HCT116 (cell line): ENCODE results near the gene EML1. TPM values are rescaled to one million over a fixed set of nuclear protein-coding genes. Genes with fewer than 3 reads are reported as not detected.

Experiments used
- ATAC-seq: fragments of 200-7000 bp; cut with Tn5 transposase; 2 replicates; pipeline ENCODE4 v1.9.1; 2020; ENCODE audit warnings: mild to moderate bottlenecking, moderate library complexity
- BruUV-seq: library from RNA; stranded (reverse); fragments of 400-500 nt; replicated peaks from 2 replicates; lab custom pipeline; 2021; lab: Mats Ljungman, UMichigan
- CTCF ChIA-PET: fragments of 300-600 bp; sonication (Branson Sonifier 250); formaldehyde crosslinking; loops from one replicate; lab custom pipeline; 2021; ENCODE audit warnings: antibody characterized with exemption; lab: Charles Lee
- POLR2A ChIA-PET: fragments of 300-600, 350-600 bp; sonication (Branson Sonifier 250); formaldehyde crosslinking; loops from one replicate; lab custom pipeline; 2021; ENCODE audit warnings: antibody characterized with exemption; lab: Charles Lee
- RAD21 ChIA-PET, 2 experiments: fragments of 300-600 bp; sonication (Branson Sonifier 250); formaldehyde crosslinking; loops; one replicate each; lab custom pipeline; 2023; ENCODE audit warnings: low total read pairs in 2 of 2; ENCODE audit not compliant: uncharacterized antibody in 2 of 2, unreplicated experiment in 2 of 2, low non-redundant PET in 1 of 2; lab: Charles Lee
- DNase-seq: peaks from one replicate; pipeline ENCODE4 v3.0.0-alpha.2; 2010; ENCODE audit warnings: low read depth, low spot score
- H2AFZ ChIP-seq: fragments of 200-600 bp; shearing (Covaris generic), sonication (generic); 2 replicates; pipeline ENCODE4 v1.6.1; 2017; ENCODE audit warnings: low read depth, mixed run types, mixed read lengths, antibody characterized with exemption, low read length; ENCODE audit not compliant: poor library complexity, severe bottlenecking
- H3K27ac ChIP-seq: 2 replicates; pipeline ENCODE4 v1.5.1; 2012; ENCODE audit warnings: low read depth, low read length
- H3K27me3 ChIP-seq: fragments of 200-600 bp; sonication (generic); 2 replicates; pipeline ENCODE4 v1.6.1; 2016; ENCODE audit warnings: mixed run types, low read length, mixed read lengths; ENCODE audit not compliant: insufficient read depth
- H3K36me3 ChIP-seq, 2 experiments: fragments of 200-500 bp in 1 of 2; fragments of 200-600 bp in 1 of 2; sonication (Bioruptor generic) in 1 of 2; sonication (generic) in 1 of 2; 2 replicates each; pipeline versions ENCODE4 v1.5.1 to v1.6.1; 2014 to 2016; ENCODE audit warnings: low read length in 2 of 2, inconsistent platforms in 1 of 2, mixed read lengths in 1 of 2, mixed run types in 1 of 2; ENCODE audit not compliant: insufficient read depth in 2 of 2, control insufficient read depth in 1 of 2
- H3K4me1 ChIP-seq, 2 experiments: fragments of 200-600 bp in 1 of 2; sonication (generic) in 1 of 2; 2 replicates each; pipeline versions ENCODE4 v1.5.1 to v1.6.1; 2012 to 2017; ENCODE audit warnings: low read length in 2 of 2, inconsistent platforms in 1 of 2, mild to moderate bottlenecking in 1 of 2, mixed read lengths in 1 of 2, mixed run types in 1 of 2, moderate library complexity in 1 of 2; ENCODE audit not compliant: insufficient read depth in 2 of 2, control insufficient read depth in 1 of 2
- H3K4me2 ChIP-seq: fragments of 200-600 bp; sonication (generic); 2 replicates; pipeline ENCODE4 v1.6.1; 2017; ENCODE audit warnings: mixed run types, low read length, mixed read lengths
- H3K4me3 ChIP-seq, 2 experiments: fragments of 200-600 bp in 1 of 2; sonication (generic) in 1 of 2; replicated peaks in 1 of 2; 2 replicates each; pipeline ENCODE4 v1.5.1; 2011 to 2016; ENCODE audit warnings: low read length in 2 of 2, control low read depth in 1 of 2, low read depth in 1 of 2, mild to moderate bottlenecking in 1 of 2, mixed read lengths in 1 of 2, mixed run types in 1 of 2
- H3K79me2 ChIP-seq: fragments of 200-600 bp; sonication (generic); 2 replicates; pipeline ENCODE4 v1.6.1; 2017; ENCODE audit warnings: mild to moderate bottlenecking, mixed run types, low read length, moderate library complexity, mixed read lengths; ENCODE audit not compliant: insufficient read depth
- H3K9ac ChIP-seq: fragments of 200-600 bp; sonication (generic); 2 replicates; pipeline ENCODE4 v1.6.1; 2016; ENCODE audit warnings: low read length, mixed read lengths
- H3K9me2 ChIP-seq: fragments of 200-600 bp; sonication (generic), shearing (Covaris generic); 2 replicates; pipeline ENCODE4 v1.6.1; 2017; ENCODE audit warnings: mixed run types, mild to moderate bottlenecking, moderate library complexity; ENCODE audit not compliant: insufficient read depth
- H3K9me3 ChIP-seq, 2 experiments: fragments of 200-500 bp in 1 of 2; fragments of 200-600 bp in 1 of 2; sonication (Bioruptor generic) in 1 of 2; sonication (generic) in 1 of 2; 2 replicates each; pipeline ENCODE4 v1.6.1; 2014 to 2017; ENCODE audit warnings: low read length in 2 of 2, mixed read lengths in 2 of 2, inconsistent platforms in 1 of 2, low read depth in 1 of 2, mild to moderate bottlenecking in 1 of 2, mixed run types in 1 of 2, moderate library complexity in 1 of 2; ENCODE audit not compliant: control insufficient read depth in 1 of 2, insufficient read depth in 1 of 2
- H4K20me1 ChIP-seq: fragments of 200-600 bp; sonication (generic), shearing (Covaris generic); 2 replicates; pipeline ENCODE4 v1.6.1; 2017; ENCODE audit warnings: mixed run types, mild to moderate bottlenecking, moderate library complexity; ENCODE audit not compliant: insufficient read depth
- CEBPB ChIP-seq: IDR thresholded peaks from 2 replicates; pipeline ENCODE4 v1.6.1; 2012; ENCODE audit warnings: low read depth
- CTCF ChIP-seq, 3 experiments: fragments of 200-600 bp in 1 of 3; sonication (generic) in 1 of 3; IDR thresholded peaks in 2 of 3; conservative IDR thresholded peaks in 1 of 3; 2 replicates each; pipeline ENCODE4 v1.5.1; 2012 to 2017; ENCODE audit warnings: low read depth in 2 of 3, low read length in 2 of 3, antibody characterized with exemption in 1 of 3, borderline replicate concordance in 1 of 3, control low read depth in 1 of 3, mild to moderate bottlenecking in 1 of 3, mixed read lengths in 1 of 3, mixed run types in 1 of 3, moderate library complexity in 1 of 3; ENCODE audit not compliant: insufficient read depth in 1 of 3
- ELF1 ChIP-seq: IDR thresholded peaks from 2 replicates; pipeline ENCODE4 v1.6.1; 2012; ENCODE audit warnings: low read depth, borderline replicate concordance
- EZH2 ChIP-seq: fragments of 200-600 bp; sonication (generic); IDR thresholded peaks from 2 replicates; pipeline ENCODE4 v1.6.1; 2017; ENCODE audit warnings: antibody characterized with exemption, mixed run types
- FOSL1 ChIP-seq: IDR thresholded peaks from 2 replicates; pipeline ENCODE4 v1.6.1; 2012; ENCODE audit warnings: low read depth
- MAX ChIP-seq: IDR thresholded peaks from 2 replicates; pipeline ENCODE4 v1.6.1; 2012
- POLR2A ChIP-seq: IDR thresholded peaks from 2 replicates; pipeline ENCODE4 v1.7.0; 2011; ENCODE audit warnings: borderline replicate concordance; ENCODE audit not compliant: insufficient read depth, insufficient read length; ENCODE audit errors: extremely low read depth
- REST ChIP-seq: IDR thresholded peaks from 2 replicates; pipeline ENCODE4 v1.6.1; 2012; ENCODE audit warnings: low read depth
- SIN3A ChIP-seq: IDR thresholded peaks from 2 replicates; pipeline ENCODE4 v1.6.1; 2012; ENCODE audit warnings: low read depth
- SRF ChIP-seq: IDR thresholded peaks from 2 replicates; pipeline ENCODE4 v1.6.1; 2012; ENCODE audit warnings: low read depth
- TCF7L2 ChIP-seq: IDR thresholded peaks from 2 replicates; pipeline ENCODE4 v1.7.0; 2011; ENCODE audit warnings: borderline replicate concordance, inconsistent platforms; ENCODE audit not compliant: insufficient read depth, insufficient read length; ENCODE audit errors: extremely low read depth
- ZBTB33 ChIP-seq: IDR thresholded peaks from 2 replicates; pipeline ENCODE4 v1.6.1; 2011; ENCODE audit warnings: mild to moderate bottlenecking, low read length, moderate library complexity; ENCODE audit not compliant: insufficient replicate concordance; ENCODE audit errors: extremely low read depth
- intact Hi-C: fragments of 100-400 bp; cut with micrococcal nuclease; formaldehyde crosslinking; loops from 2 replicates; pipeline ENCODE4 v1.10.0; 2022
- total RNA-seq: library from RNA; stranded (reverse); gene quantifications from one replicate; pipeline ENCODE4 v1.2.1, GENCODE V29; 2021; ENCODE audit not compliant: unreplicated experiment

Gene EML1
- total RNA-seq, 1 experiment from 2014 or later: 7.4 TPM

- DNase-seq: no peak
- ATAC-seq: no peak
- Histone ChIP-seq H3K79me2 (no peaks in the 10 kb centered on the region), H2AFZ (no peak overlapping the region), H3K4me3 (no peak overlapping the region), H3K9me3 (no peaks in the 10 kb centered on the region), H3K36me3 (no peaks in the 10 kb centered on the region), H3K27me3 (peaks cover 2% of the 10 kb centered on the region; the same call in 1 of the 2 replicates), H3K9ac (no peak overlapping the region), H3K27ac (no peak overlapping the region), H4K20me1 (no peaks in the 10 kb centered on the region), H3K9me2 (no peaks in the 10 kb centered on the region), H3K4me1 (no peaks in the 10 kb centered on the region), H3K4me2 (no peak overlapping the region)
- ChIA-PET RAD21 (no interaction called here), POLR2A (no interaction called here), CTCF (no interaction called here)
- intact Hi-C loops: no loop called here
- TF ChIP-seq CEBPB (no peak), SIN3A (no peak), MAX (no peak), TCF7L2 (no peak), POLR2A (no peak), CTCF (IDR thresholded peaks at IDR 0.05 in 2 of 3, conservative IDR thresholded peaks at IDR 0.05 in 1 of 3; ENCODE audit: borderline replicate concordance in 1 of 3, insufficient read depth in 1 of 3, low read depth in 2 of 3, low read length in 2 of 3) (no peak), ELF1 (no peak), REST (no peak), FOSL1 (no peak), EZH2 (no peak), SRF (no peak), ZBTB33 (no peak)
- BruUV-seq: no TSS peak
Observed at GRCh38 chr14:99891900-99892299, 98.7 kb downstream of the EML1 start.
